Measurements from ENCODE around the gene DAO. TPM values are rescaled to one million over a fixed set of nuclear protein-coding genes. Genes with fewer than 3 reads are reported as not detected.
A peak's percentile ranks its signal among the peaks of the same experiment; 100 is the strongest.

DAO gene
- total RNA-seq, 4 donors from 2014 or later, result not detected

DNA sequence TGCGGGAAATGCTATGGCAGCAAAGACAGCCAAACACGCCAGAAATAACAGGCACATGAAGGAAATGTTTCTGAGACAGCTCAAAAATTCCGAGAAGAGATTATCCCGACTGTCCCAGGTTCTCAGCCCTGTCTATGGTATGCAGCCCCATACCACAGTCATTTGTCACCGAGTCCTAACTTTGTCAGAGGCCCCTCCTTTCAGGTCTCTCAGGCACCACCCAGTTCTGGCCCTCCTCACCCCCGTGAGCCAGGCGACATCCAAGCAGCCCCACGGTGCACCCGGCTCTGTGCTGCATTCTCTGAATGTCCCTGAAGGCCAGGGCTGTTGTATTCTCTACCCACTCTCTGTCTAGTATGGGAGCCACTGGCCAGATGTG, 46.5 kb upstream of the DAO start:
- Histone ChIP-seq H3K4me3 (replicated peaks in 1 of 3) (no peak overlapping the region), H3K9me3 (no peaks in the 10 kb centered on the region), H3K27me3 (no peaks in the 10 kb centered on the region), H3K4me1 (peaks cover 32 to 59% of the 10 kb centered on the region in 2 donors), H3K36me3 (peaks cover 0 to 6% of the 10 kb centered on the region in 2 donors), H3K27ac (peak overlapping the region; percentile 48 to 83 (median 51))
- no peak for TF ChIP-seq CTCF (IDR thresholded peaks at IDR 0.05)
- TF ChIP-seq POLR2A (IDR thresholded peaks at IDR 0.05), result no peak
- intact Hi-C loops (cut with DNase I), result no loop called here
- WGBS, 2 donors, result 45 to 65% methylated on average over 9 of the region's 9 CpGs
- DNase-seq, result no peak

DNA sequence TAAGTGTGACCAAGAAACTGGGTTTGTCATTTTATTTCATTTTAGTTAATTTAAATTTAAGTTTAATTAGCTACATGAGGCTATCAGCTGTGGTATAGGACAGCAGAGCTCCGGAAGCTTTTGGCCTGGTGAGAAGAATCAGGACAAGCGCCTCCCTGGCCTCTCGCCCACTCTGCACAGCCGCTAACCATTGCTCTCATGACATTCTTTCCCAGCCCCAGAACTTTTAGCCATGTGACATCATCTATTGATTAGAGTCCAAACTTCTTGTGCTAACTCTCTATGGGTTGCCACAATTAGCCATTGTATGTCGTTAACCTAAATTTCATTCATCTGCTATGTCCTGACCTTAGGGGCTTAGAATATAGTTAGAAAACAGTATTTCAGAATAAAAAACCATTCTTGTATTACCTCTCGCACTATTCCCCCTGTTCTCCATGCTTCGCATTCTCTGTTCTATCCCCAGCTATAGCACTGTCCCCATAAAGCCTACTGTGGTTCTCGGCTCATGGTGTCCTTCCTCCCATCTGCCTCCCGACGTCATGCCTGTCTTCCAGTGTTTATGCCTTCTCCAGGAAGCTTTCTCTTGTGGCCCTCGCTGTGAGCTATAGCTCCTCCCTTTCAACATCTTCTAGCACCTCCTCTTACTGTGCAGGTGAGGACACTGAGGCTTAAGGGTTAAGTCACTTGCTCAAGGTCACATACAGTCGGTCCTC, 46.0 kb upstream of the DAO start:
- Histone ChIP-seq H3K4me1 (peaks cover 38 to 59% of the 10 kb centered on the region in 2 donors), H3K9me3 (no peaks in the 10 kb centered on the region), H3K36me3 (peaks cover 0 to 6% of the 10 kb centered on the region in 2 donors), H3K4me3 (replicated peaks in 1 of 3) (no peak overlapping the region), H3K27me3 (no peaks in the 10 kb centered on the region), H3K27ac (peak overlapping the region; percentile 48 to 83 (median 51))
- intact Hi-C loops (cut with DNase I), result no loop called here
- 71 to 78% methylated on average over 12 of the region's 12 CpGs for WGBS, 2 donors
- DNase-seq, result peak; percentile 41 to 55
- TF ChIP-seq CTCF (IDR thresholded peaks at IDR 0.05), result no peak
- no peak for TF ChIP-seq POLR2A (IDR thresholded peaks at IDR 0.05)

DNA sequence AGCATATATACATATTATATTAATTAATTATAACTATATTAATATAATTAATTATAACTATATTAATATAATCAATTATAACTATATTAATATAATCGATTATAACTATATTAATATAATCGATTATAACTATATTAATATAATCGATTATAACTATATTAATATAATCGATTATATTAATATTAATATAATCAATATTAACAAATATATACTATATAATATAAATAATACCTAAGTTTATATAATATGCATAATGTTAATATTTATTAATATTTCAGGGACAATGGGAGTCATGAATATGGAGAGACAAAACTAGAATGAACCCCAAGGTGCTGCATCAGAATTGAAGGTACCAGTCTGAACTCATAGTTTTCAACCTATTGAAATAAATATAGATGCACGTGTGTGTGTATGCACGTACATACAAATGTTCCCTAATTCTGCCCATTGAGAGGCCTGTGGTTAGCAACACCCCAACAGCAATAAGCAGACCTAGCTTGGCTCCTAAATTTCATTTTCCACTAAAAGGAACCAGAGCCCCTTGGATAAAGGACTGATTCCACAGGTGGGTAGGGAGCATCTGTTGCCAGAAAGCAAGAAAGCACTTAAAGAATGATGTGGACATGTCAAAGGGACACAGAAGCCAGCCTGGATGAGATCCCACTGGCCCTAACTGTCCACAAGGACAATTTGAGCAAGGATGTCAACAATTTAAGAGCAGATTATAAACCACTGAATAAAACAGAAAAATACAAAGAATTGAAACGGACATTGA, 43.8 kb upstream of the DAO start:
- TF ChIP-seq POLR2A (IDR thresholded peaks at IDR 0.05) (no peak), CTCF (IDR thresholded peaks at IDR 0.05) (no peak)
- Histone ChIP-seq H3K27ac (peak overlapping the region in 2 of 3 donors; percentile 92 to 95), H3K4me1 (peaks cover 56 to 72% of the 10 kb centered on the region in 2 donors), H3K36me3 (peaks cover 0 to 6% of the 10 kb centered on the region in 2 donors), H3K9me3 (no peaks in the 10 kb centered on the region), H3K27me3 (no peaks in the 10 kb centered on the region), H3K4me3 (replicated peaks in 1 of 3) (no peak overlapping the region)
- 81% methylated on average over 7 of the region's 7 CpGs for WGBS, 2 donors
- intact Hi-C loops (cut with DNase I), result no loop called here
- no peak for DNase-seq

GRCh38 chr12:108837239-108837638, 42.7 kb upstream of the DAO start:
- H3K4me1 ChIP-seq, result peaks cover 52 to 67% of the 10 kb centered on the region in 2 donors
- peak overlapping the region; percentile 12 to 95 (median 92) for H3K27ac ChIP-seq
- no peak for DNase-seq
- H3K9me3 ChIP-seq, result no peaks in the 10 kb centered on the region
- TF ChIP-seq CTCF (IDR thresholded peaks at IDR 0.05), result no peak
- no peak overlapping the region for H3K4me3 ChIP-seq (replicated peaks in 1 of 3)
- H3K36me3 ChIP-seq, result peaks cover 0 to 6% of the 10 kb centered on the region in 2 donors
- intact Hi-C loops (cut with DNase I), result no loop called here
- H3K27me3 ChIP-seq, result no peaks in the 10 kb centered on the region
- 88 to 89% methylated on average over 8 of the region's 8 CpGs for WGBS, 2 donors

DNA sequence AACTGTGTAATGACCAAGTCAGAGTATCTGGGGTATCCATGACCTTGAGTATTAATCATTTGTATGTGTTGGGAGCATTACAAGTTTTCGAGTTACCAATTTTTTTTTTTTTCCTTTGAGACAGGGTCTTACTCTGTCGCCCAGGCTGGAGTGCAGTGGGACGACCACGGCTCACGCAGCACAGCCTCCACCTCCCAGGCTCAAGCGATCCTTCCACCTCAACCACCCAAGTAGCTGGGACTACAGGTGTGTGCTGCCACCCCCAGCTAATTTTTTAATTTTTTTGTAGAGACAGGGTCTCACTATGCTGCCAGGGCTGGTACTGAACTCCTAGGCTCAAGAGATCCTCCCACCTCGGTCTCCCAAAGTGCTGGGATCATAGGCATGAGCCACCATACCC, 42.2 kb upstream of the DAO start:
- no peak for DNase-seq
- no peak for TF ChIP-seq CTCF (IDR thresholded peaks at IDR 0.05)
- no peak for TF ChIP-seq POLR2A (IDR thresholded peaks at IDR 0.05)
- WGBS, 2 donors, result 88% methylated on average over 7 of the region's 7 CpGs

More for the DNA sequence above, 42.2 kb upstream of the DAO start:
- Histone ChIP-seq H3K9me3 (no peaks in the 10 kb centered on the region), H3K27me3 (no peaks in the 10 kb centered on the region), H3K4me3 (replicated peaks in 1 of 3) (no peak overlapping the region), H3K4me1 (peaks cover 48 to 63% of the 10 kb centered on the region in 2 donors), H3K27ac (peak overlapping the region; percentile 12 to 95 (median 92)), H3K36me3 (peaks cover 0 to 6% of the 10 kb centered on the region in 2 donors)
- intact Hi-C loops (cut with DNase I), result no loop called here
